Bronchial epithelial cell (primary cell): ENCODE measurements around the gene PRSS8. TPM values are rescaled to one million over a fixed set of nuclear protein-coding genes. Genes with fewer than 3 reads are reported as not detected.
"Not testable (repeated sequence)": the region's sequence is repeated elsewhere in the genome, so short reads cannot be mapped to it uniquely, and the experiment has no call there.

Experiments used
- DNase-seq: peaks from one replicate; pipeline ENCODE4 v3.0.0-alpha.2; 2010; ENCODE audit warnings: low read depth
- FAIRE-seq: peaks from 2 replicates; lab custom pipeline; 2011; peaks lifted over from hg19 to GRCh38; lab: Jason Lieb, UNC
- H3K27me3 ChIP-seq: 2 replicates; pipeline ENCODE4 v1.5.1; 2011; ENCODE audit warnings: low read length; ENCODE audit not compliant: control insufficient read depth, insufficient read depth
- H3K36me3 ChIP-seq: 2 replicates; pipeline ENCODE4 v1.5.1; 2011; ENCODE audit warnings: low read length; ENCODE audit not compliant: control insufficient read depth, insufficient read depth
- H3K4me3 ChIP-seq: 2 replicates; pipeline ENCODE4 v1.5.1; 2011; ENCODE audit warnings: mild to moderate bottlenecking, low read depth, low read length, control low read depth
- total RNA-seq: library from RNA; depleted of rRNA; stranded (reverse); fragments of >200 nt; gene quantifications from 2 replicates; pipeline ENCODE4 v1.2.1, GENCODE V29; 2014
- TF ChIP-seq, protein P1 (sequence below): IDR thresholded peaks from 2 replicates; pipeline ENCODE4 v1.5.1; 2011; ENCODE audit warnings: mild to moderate bottlenecking, moderate library complexity, low read length, control low read depth, inconsistent platforms; ENCODE audit not compliant: insufficient read depth, severe bottlenecking

The PRSS8 gene
- total RNA-seq, 1 donor from 2014 or later = 15.0 TPM

DNA sequence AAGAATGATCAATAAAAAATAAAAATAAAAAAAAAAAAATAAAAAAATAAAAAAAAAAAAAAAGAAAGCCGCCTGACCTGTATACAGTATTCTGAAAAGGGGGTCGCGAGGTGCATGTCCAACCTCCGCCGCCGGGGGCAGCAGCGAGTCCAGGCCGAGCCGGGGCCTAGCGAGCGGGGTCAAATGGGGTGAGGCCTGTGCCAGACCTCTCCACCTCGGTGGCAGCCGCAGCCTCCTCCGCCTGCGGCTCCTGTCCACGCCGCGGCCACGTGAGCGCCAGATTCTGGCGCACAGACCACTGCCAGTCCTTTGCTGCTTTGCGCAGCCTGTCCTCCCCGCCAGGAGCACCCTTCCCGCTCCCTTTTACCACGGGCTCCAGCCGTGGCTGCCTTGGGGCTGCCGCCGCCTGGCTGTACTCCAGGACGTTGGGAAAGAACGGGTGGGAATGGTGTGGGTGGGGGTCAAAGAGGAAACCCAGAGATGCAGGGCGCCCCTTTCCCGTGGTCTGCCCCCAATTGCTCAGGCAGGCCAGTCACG, 29.8 kb downstream of the PRSS8 start:
- no peak for FAIRE-seq
- Histone ChIP-seq H3K4me3 (no peak overlapping the region), H3K36me3 (peaks cover 12% of the 10 kb centered on the region), H3K27me3 (no peaks in the 10 kb centered on the region)
- TF ChIP-seq, protein P1, sequence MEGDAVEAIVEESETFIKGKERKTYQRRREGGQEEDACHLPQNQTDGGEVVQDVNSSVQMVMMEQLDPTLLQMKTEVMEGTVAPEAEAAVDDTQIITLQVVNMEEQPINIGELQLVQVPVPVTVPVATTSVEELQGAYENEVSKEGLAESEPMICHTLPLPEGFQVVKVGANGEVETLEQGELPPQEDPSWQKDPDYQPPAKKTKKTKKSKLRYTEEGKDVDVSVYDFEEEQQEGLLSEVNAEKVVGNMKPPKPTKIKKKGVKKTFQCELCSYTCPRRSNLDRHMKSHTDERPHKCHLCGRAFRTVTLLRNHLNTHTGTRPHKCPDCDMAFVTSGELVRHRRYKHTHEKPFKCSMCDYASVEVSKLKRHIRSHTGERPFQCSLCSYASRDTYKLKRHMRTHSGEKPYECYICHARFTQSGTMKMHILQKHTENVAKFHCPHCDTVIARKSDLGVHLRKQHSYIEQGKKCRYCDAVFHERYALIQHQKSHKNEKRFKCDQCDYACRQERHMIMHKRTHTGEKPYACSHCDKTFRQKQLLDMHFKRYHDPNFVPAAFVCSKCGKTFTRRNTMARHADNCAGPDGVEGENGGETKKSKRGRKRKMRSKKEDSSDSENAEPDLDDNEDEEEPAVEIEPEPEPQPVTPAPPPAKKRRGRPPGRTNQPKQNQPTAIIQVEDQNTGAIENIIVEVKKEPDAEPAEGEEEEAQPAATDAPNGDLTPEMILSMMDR = peak; percentile 77
- DNase-seq = no peak

DNA sequence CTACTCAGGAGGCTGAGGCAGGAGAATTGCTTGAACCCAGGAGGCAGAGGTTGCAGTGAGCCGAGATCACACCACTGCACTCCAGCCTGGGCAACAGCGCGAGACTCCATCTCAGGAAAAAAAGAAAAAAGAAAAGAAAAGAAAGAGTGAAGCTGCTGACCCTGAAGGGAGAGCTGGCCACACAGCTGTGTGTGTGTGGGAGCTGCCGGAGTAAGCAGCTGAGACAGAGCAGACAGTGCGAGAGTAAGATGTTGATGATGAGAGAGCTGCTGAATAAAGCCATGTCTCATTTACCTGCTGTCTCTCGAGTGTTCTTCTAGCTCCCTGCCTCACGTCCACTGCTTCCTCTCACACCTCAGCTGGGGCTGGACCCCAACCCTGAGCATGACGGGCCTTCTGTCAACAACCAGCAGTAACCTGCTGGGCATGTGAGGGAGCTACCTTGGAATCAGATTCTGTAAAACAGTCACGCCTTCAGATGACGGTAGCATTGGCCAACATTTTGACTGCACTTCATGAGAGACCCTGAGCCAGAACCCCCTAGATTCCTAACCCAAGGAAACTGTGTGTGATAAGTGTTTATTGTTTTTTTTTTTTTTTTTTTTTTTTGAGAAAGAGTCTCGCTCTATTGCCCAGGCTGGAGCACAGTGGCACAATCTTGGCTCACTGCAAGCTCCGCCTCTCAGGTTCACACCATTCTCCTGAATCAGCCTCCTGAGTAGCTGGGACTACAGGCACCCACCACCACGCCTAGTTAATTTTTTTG, 34.5 kb downstream of the PRSS8 start:
- not testable (repeated sequence) for FAIRE-seq, H3K4me3 ChIP-seq, H3K36me3 ChIP-seq, H3K27me3 ChIP-seq, DNase-seq

DNA sequence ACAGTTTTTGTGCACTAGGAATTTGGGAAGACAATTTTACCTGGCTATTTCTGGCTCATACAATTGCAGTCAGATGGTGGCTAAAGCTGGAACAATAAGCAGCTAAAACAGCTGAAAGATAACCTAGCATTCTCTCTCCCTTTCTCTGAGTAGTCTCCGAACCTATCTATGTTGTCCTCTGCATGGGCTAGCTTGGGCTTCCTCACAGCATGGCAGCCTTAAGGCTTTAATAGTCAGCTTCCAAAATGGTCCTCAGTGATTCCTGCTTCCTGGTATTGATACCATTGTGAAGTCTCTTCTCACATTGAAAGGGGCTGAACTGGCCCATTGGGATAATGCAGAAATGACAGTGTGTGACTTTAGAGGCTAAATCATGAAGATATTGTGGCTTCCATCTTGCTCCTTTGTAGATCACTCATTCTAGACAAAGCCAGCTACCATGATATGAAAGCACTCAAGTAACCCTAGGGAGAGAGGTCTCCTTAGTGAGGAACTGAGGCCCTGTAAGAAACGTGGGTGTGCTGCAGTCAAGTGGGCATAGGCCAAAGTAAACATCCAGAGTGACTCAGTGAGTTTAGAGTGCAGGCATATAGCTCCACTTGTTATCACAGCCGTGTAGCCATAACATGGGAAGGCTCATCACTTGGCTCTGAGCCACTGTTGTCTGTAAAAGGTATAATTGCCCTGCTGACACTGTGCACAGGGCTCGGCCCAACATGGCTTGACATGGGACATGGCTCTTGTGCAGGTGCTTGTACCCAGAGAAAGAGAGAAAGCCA, 35.5 kb downstream of the PRSS8 start:
- FAIRE-seq = no peak
- no peak overlapping the region for H3K4me3 ChIP-seq
- TF ChIP-seq, protein P1 = no peak
- no peaks in the 10 kb centered on the region for H3K36me3 ChIP-seq
- no peaks in the 10 kb centered on the region for H3K27me3 ChIP-seq
- peak; percentile 58 for DNase-seq

DNA sequence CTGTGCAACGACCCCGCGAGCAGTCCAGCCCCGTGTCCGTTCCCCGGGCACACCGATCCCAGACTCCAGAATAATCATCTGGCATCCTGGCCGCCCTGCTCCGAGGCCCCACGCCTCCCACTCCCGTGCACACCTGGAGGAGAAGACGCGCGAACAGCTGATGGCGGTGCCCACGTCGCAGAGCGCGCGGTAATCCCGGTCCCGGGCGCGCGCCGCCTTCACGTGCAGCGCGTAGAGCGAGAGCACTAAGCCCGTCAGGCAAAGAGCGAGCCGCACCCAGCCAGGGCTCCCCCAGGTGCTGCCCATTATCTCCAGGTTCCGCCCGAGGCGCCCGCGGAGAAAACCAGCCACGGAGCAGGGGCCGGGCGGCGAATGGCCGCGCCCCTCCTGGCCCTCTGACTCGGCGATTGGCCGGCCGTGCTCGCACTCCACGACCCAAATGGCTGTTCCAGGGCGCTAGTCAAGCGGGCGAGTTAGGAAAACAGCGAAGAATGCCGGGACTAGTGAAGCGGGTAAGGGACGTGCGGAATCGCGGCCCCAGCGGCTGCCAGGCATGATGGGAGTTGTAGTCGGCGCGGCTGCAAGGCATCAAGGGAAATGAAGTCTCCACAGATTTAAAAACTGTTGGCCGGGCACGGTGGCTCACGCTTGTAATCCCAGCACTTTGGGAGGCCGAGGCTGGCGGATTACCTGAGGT, 41.0 kb downstream of the PRSS8 start, which contains the start of gene VKORC1:
Gene VKORC1, minus strand, starts transcription at position 374 of the 697 bp plus-strand sequence. Its CDS starts 68 bp downstream, at position 306.
- TF ChIP-seq, protein P1 = no peak
- H3K27me3 ChIP-seq = no peaks in the 10 kb centered on the region
- peak within 1 kb of the TSS; percentile 77 for H3K4me3 ChIP-seq
- peaks cover 5% of the 10 kb centered on the region for H3K36me3 ChIP-seq
- peak; percentile 96 for DNase-seq
- FAIRE-seq = no peak

DNA sequence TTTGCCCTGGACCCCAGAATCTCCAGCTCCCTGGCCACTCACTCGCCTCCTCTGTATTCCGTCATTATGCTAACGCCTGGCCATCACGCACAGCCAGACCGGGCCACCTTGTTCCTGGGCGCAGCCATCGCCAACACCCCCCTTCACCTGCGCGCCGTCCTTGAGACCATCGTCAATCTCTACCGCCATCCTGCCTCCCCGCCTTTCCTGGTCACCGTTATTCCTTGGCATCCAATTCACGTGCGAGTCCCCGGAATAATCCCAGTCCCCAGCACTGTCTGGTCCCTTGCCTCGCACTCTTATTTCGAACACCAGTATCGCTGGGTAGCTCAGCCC, 41.5 kb downstream of the PRSS8 start:
- FAIRE-seq = no peak
- Histone ChIP-seq H3K36me3 (peaks cover 5% of the 10 kb centered on the region), H3K4me3 (peak overlapping the region; percentile 77), H3K27me3 (no peaks in the 10 kb centered on the region)
- TF ChIP-seq, protein P1 = no peak
- no peak for DNase-seq
